K562 (cell line): ENCODE results near the gene SV2C. TPM values are rescaled to one million over a fixed set of nuclear protein-coding genes. Genes with fewer than 3 reads are reported as not detected.
A peak's percentile ranks its signal among the peaks of the same experiment; 100 is the strongest.

Experiments used
- ATF1 ChIP-seq, 2 experiments: fragments of 450-650 bp in 1 of 2; IDR thresholded peaks; 2 replicates each; pipeline ENCODE4 v1.6.1; 2016; ENCODE audit warnings: missing compliant biosample characterization in 1 of 2, missing genetic modification characterization in 1 of 2
- CBX8 ChIP-seq: fragments of 200-600 bp; sonication (generic); IDR thresholded peaks from 2 replicates; pipeline ENCODE4 v1.6.1; 2012; ENCODE audit warnings: borderline replicate concordance, mixed run types, low read depth, mild to moderate bottlenecking, moderate library complexity, mixed read lengths, low read length, control low read depth, inconsistent platforms; ENCODE audit not compliant: poor library complexity, severe bottlenecking; ENCODE audit errors: extremely low read depth
- CTCF ChIP-seq, 3 experiments: IDR thresholded peaks in 2 of 3; conservative IDR thresholded peaks in 1 of 3; 2 replicates each; pipeline ENCODE4 v1.5.1; 2011 to 2012; ENCODE audit warnings: low read length in 3 of 3, mild to moderate bottlenecking in 3 of 3, control low read depth in 2 of 3, improper control_type of control experiment in 1 of 3, inconsistent platforms in 1 of 3, low read depth in 1 of 3, mixed read lengths in 1 of 3, moderate library complexity in 1 of 3; ENCODE audit not compliant: insufficient read depth in 2 of 3
- DDX20 ChIP-seq: fragments of 450-650 bp; IDR thresholded peaks from 2 replicates; pipeline ENCODE4 v1.6.1; 2016; ENCODE audit warnings: missing genetic modification characterization, low read depth, mild to moderate bottlenecking, missing compliant biosample characterization, moderate library complexity
- EP400 ChIP-seq: fragments of 450-650 bp; IDR thresholded peaks from 2 replicates; pipeline ENCODE4 v1.6.1; 2017; ENCODE audit warnings: antibody characterized with exemption, mild to moderate bottlenecking, moderate library complexity
- GTF2B ChIP-seq: IDR thresholded peaks from 2 replicates; pipeline ENCODE4 v1.6.1; 2011; ENCODE audit not compliant: insufficient read length; ENCODE audit errors: extremely low read depth
- HES1 ChIP-seq: fragments of 450-650 bp; IDR thresholded peaks from 2 replicates; pipeline ENCODE4 v1.6.1; 2016; ENCODE audit warnings: low read depth, mild to moderate bottlenecking, moderate library complexity
- IFI16 ChIP-seq: fragments of 250-450 bp; sonication (Bioruptor Pico); IDR thresholded peaks from 2 replicates; pipeline ENCODE4 v2.1.2; 2022; ENCODE audit warnings: mild to moderate bottlenecking, inconsistent platforms
- IRF1 ChIP-seq: sonication (generic); formaldehyde crosslinking; IDR thresholded peaks from 2 replicates; pipeline ENCODE4 v1.8.0; 2022; ENCODE audit warnings: missing genetic modification reagents, mild to moderate bottlenecking, borderline replicate concordance
- JUND ChIP-seq, 2 experiments: IDR thresholded peaks; 2 replicates in 1 of 2; 3 replicates in 1 of 2; pipeline ENCODE4 v1.6.1; 2011; ENCODE audit warnings: borderline replicate concordance in 2 of 2, low read depth in 2 of 2, low read length in 2 of 2, improper control_type of control experiment in 1 of 2, missing biosample characterization in 1 of 2, missing genetic modification characterization in 1 of 2, missing genetic modification reagents in 1 of 2
- KLF1 ChIP-seq: fragments of 450-650 bp; IDR thresholded peaks from 2 replicates; pipeline ENCODE4 v1.6.1; 2016; ENCODE audit warnings: missing genetic modification characterization, missing compliant biosample characterization
- KLF13 ChIP-seq: fragments of 450-650 bp; IDR thresholded peaks from 2 replicates; pipeline ENCODE4 v1.6.1; 2016; ENCODE audit warnings: missing genetic modification characterization, low read depth, mild to moderate bottlenecking, missing compliant biosample characterization, moderate library complexity, borderline replicate concordance
- MAFK ChIP-seq: IDR thresholded peaks from 2 replicates; pipeline ENCODE4 v1.6.1; 2011; ENCODE audit warnings: low read length, improper control_type of control experiment
- NFIC ChIP-seq: fragments of 450-650 bp; IDR thresholded peaks from 2 replicates; pipeline ENCODE4 v1.6.1; 2017; ENCODE audit warnings: mild to moderate bottlenecking, inconsistent platforms
- PTTG1 ChIP-seq: fragments of 450-650 bp; IDR thresholded peaks from 2 replicates; pipeline ENCODE4 v1.6.1; 2016; ENCODE audit warnings: low read depth, mild to moderate bottlenecking, missing genetic modification characterization, missing compliant biosample characterization
- STAT5B ChIP-seq: fragments of 250-450 bp; sonication (Bioruptor Pico); IDR thresholded peaks from 2 replicates; pipeline ENCODE4 v1.8.0; 2021; ENCODE audit warnings: mild to moderate bottlenecking, inconsistent platforms
- ZNF398 ChIP-seq: fragments of 250-450 bp; sonication (Bioruptor Pico); IDR thresholded peaks from 2 replicates; pipeline ENCODE4 v1.8.0; 2021; ENCODE audit warnings: moderate library complexity, mild to moderate bottlenecking, inconsistent platforms
- ZNF586 ChIP-seq: fragments of 450-650 bp; formaldehyde crosslinking; conservative IDR thresholded peaks from 2 replicates; pipeline ENCODE4 v1.4.0; 2020; ENCODE audit warnings: mild to moderate bottlenecking, moderate library complexity
- ZZZ3 ChIP-seq: fragments of 450-650 bp; IDR thresholded peaks from 2 replicates; pipeline ENCODE4 v1.6.1; 2016; ENCODE audit warnings: antibody characterized with exemption, mild to moderate bottlenecking, moderate library complexity
- polyA plus RNA-seq, 8 experiments: library from polyadenylated mRNA; depleted of rRNA in 4 of 8; stranded (reverse) in 5 of 8; unstranded in 3 of 8; fragments of >200 nt; fragmentation: Nextera tagmentation in 2 of 8; fragmentation: Illumina TruSeq in 1 of 8; extraction: Ambion mirVana in 2 of 8; extraction: Trizol in 1 of 8; gene quantifications; 2 replicates each; pipeline versions ENCODE4 v1.2.1 to v1.2.3, GENCODE V29; 2011 to 2014; ENCODE audit warnings: inconsistent platforms in 1 of 8, missing spikeins in 1 of 8
- total RNA-seq, 7 experiments: library from RNA; depleted of rRNA in 6 of 7; stranded (reverse); fragments of >200 nt in 6 of 7; fragmentation: Illumina TruSeq in 2 of 7; extraction: Trizol in 2 of 7; gene quantifications; 2 replicates each; pipeline versions ENCODE4 v1.2.1 to v1.2.3, GENCODE V29; 2011 to 2021; ENCODE audit warnings: low replicate concordance in 1 of 7

The SV2C gene
- total and polyA plus RNA-seq, 9 of the 15 experiments (the other 6 are each of a cell fraction or from before 2014, with no cell fraction given), result 0.05 TPM; not detected in 8

GRCh38 chr5:76180814-76181805 is 97.9 kb downstream of the SV2C start (continued):
- TF ChIP-seq CTCF (IDR thresholded peaks at IDR 0.05 in 2 of 3, conservative IDR thresholded peaks at IDR 0.05 in 1 of 3; ENCODE audit: insufficient read depth in 2 of 3, low read depth in 1 of 3, low read length in 3 of 3), result no peak
- no peak for TF ChIP-seq ATF1 (CRISPR knock-in tag; IDR thresholded peaks at IDR 0.05)
- TF ChIP-seq ATF1 (tag; IDR thresholded peaks at IDR 0.05), result no peak
- no peak for TF ChIP-seq NFIC
- peak; percentile 37; the same call in 1 of the 2 replicates for TF ChIP-seq KLF13 (tag)
- no peak for TF ChIP-seq ZZZ3
- TF ChIP-seq HES1, result no peak
- peak; percentile 70 for TF ChIP-seq KLF1
- TF ChIP-seq EP400, result peak; percentile 21; the same call in 1 of the 2 replicates
- no peak for TF ChIP-seq STAT5B (CRISPR knock-in tag)
- TF ChIP-seq IRF1 (CRISPR knock-in tag), result no peak
- TF ChIP-seq JUND (IDR thresholded peaks at IDR 0.05; ENCODE audit: borderline replicate concordance, low read depth, low read length), result peak; percentile 68; the same call in 1 of the 2 replicates
- TF ChIP-seq JUND (tag; IDR thresholded peaks at IDR 0.05; ENCODE audit: borderline replicate concordance, low read depth, low read length), result peak; percentile 79; the same call in 2 of the 3 replicates
- TF ChIP-seq ZNF398 (CRISPR knock-in tag), result no peak
- TF ChIP-seq PTTG1 (tag), result peak; percentile 47; the same call in 1 of the 2 replicates
- TF ChIP-seq ZNF586 (CRISPR knock-in tag), result no peak
- no peak for TF ChIP-seq DDX20 (tag)
- peak; percentile 82 for TF ChIP-seq MAFK
- TF ChIP-seq IFI16, result no peak
- no peak for TF ChIP-seq CBX8
- TF ChIP-seq GTF2B, result no peak
